OCI-LY7 (cell line): ENCODE data around the gene DOCK4.

Experiments
- EZH2phosphoT487 ChIP-seq: fragments of 200-600 bp; sonication (generic); IDR thresholded peaks from 2 replicates; pipeline ENCODE4 v1.6.1; 2018; ENCODE audit warnings: low read depth, borderline replicate concordance, mild to moderate bottlenecking, mixed run types, antibody characterized with exemption, low read length, moderate library complexity, mixed read lengths
- TF ChIP-seq, protein P1 (sequence below): fragments of 200-600 bp; sonication (generic); conservative IDR thresholded peaks from 2 replicates; pipeline ENCODE4 v1.5.1; 2014; ENCODE audit warnings: mild to moderate bottlenecking, antibody characterized with exemption, low read length, moderate library complexity, mixed read lengths

DNA sequence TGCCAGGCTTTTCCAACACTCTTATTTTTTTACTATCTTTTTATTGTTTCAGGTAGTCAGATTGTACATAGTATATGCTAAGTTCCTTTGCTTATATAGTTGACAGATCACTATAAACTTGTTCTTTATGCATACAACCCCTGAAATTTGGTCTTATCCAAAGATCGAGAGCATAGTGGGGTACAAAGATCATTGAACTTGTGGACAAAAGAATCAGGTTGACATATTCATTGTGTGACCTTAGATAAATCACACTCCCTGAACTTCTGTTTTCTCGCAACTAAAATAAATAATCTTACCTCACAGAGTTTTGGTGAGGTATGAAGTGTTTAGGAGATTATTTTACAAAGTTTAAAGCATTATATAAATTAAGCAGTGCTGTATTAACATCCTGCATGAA is 22.4 kb upstream of the DOCK4 start:
- TF ChIP-seq, protein P1, sequence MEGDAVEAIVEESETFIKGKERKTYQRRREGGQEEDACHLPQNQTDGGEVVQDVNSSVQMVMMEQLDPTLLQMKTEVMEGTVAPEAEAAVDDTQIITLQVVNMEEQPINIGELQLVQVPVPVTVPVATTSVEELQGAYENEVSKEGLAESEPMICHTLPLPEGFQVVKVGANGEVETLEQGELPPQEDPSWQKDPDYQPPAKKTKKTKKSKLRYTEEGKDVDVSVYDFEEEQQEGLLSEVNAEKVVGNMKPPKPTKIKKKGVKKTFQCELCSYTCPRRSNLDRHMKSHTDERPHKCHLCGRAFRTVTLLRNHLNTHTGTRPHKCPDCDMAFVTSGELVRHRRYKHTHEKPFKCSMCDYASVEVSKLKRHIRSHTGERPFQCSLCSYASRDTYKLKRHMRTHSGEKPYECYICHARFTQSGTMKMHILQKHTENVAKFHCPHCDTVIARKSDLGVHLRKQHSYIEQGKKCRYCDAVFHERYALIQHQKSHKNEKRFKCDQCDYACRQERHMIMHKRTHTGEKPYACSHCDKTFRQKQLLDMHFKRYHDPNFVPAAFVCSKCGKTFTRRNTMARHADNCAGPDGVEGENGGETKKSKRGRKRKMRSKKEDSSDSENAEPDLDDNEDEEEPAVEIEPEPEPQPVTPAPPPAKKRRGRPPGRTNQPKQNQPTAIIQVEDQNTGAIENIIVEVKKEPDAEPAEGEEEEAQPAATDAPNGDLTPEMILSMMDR = no peak
- TF ChIP-seq EZH2phosphoT487 = no peak
